Cerebellar cortex (tissue), 1 donor: ENCODE results near the gene PLCB2.

Experiments used
- DNase-seq: peaks from one replicate; pipeline ENCODE4 v3.0.0-alpha.2; 2015; ENCODE audit warnings: low spot score

The PLCB2 gene

DNA sequence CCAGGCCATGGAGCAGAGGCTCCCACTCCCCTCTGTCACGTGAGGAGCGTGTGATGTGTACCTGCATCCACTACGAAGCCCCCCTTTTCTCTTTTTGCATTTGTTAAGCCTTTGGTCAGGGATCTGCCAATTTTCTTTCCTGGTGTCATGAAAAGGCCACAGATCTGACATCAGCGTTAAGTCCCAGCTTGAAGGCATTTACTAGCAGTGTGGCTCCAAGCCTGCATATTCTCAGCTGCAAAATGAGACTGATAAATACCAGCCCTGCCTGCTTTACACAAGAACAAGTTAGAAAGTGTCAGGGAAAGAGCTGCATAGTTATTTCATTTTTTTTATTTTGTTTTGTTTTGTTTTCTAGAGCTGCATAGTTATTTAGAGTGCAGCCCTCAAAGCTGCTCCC is 22.6 kb downstream of the PLCB2 start:
- peak; percentile 48 for DNase-seq

DNA sequence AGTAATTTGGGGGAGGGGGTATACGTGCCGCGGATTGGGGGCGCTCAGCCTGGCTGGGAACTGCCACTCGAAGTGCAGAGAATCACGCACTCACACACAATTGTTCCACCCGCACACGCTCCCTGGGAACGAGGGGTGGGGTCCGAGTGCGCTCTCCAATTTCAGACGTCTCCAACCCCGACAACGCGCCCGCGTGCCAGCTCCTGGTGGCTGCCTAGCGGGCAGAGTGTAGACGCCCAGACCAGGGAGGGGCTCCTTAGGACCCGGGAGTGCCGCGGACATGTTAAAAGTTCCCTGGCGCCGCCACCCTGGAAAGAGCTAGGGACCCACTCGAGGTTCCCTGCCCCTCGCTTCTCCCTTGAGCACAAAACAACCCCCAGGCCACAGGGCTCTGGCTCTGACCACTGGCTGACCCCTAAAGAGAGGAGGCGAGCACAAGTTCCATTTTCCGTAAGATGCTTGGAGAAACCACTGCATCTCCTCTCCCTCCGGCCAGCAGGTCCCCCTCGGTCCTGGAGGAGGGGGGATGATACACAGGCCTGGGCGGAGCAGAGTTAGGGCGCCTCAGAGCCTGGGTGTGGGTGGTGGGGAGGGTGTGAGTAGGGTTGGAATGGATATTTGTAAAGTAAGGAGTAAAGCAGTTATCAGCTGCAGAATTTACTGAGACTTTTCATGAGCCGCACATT is 24.0 kb downstream of the PLCB2 start:
- no peak for DNase-seq

DNA sequence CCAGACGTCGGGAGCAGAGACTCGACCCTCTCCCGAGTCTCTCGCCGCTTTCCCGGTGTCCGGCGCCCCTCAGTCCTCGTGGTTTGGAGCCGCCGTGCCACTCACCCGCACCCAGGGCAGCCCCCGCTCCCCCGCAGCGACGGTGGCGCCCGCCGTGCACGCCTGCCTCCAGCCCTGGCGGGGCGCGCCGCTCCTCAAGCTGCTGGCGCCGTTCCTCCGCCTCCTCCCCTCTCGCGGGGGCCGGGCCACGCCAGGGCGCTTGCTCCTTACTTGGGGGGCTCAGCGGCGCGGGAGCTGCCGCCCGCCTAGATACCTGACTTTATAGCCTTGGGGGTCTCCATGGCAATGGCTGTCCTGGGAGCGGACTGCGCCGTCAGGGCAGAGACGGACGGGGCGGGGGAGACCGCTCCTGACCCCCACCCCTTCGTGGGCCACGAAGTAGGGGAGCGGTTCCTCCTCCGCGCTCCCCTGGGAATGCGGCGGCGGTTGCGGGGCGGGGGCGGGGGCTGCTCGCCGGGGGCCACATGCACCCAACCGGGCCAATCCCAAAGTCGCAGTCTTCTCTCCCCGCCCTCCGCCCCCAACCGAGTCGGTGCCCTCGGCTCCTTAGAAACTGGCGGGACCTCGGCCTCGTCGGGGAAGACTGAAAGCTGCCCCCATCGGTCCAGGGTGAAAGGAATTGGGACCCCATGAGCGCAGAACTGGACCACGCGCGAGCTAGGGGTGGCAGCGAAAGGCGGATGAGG is 24.7 kb downstream of the PLCB2 start, which contains the start of gene ANKRD63:
Gene ANKRD63 (minus strand): TSS at position 196 of the 746 bp plus-strand sequence. CDS start 478 bp downstream, outside the sequence.
- no peak for DNase-seq

DNA sequence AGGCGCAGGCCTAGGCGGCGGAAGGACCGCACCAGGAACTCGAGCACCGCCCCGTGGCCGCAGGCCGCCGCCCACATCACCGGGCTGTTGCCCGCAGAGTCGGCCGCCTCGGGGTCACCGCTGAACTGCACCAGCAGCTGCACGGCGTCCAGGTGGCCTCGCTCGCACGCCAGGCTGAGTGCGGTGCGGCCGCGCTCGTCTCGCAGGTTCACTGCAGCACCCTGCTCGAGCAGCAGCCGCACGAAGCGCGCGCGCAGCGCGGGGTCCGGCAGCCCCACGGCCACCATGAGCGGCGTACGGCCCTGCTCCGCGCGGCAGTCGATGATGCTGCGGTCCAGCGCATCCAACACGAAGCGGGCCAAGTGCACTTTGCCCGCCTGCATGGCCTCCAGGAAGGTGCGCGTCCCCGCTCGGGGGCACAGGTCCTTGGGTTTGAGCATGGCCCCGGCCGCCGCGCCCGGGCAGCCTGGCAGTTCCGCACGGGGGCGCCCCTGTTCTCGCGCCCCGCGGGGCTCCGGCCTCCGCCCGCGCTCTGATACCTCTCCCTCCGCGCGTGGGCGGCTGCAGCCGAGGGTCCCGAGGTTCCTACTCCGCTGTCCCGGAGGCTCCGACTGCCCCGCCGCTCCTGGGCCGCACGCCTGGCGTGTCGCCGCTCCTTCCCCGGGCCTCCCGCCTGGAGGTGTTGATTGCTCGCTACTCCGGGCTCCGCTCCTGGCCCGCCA is 25.4 kb downstream of the PLCB2 start:
- DNase-seq = no peak

DNA sequence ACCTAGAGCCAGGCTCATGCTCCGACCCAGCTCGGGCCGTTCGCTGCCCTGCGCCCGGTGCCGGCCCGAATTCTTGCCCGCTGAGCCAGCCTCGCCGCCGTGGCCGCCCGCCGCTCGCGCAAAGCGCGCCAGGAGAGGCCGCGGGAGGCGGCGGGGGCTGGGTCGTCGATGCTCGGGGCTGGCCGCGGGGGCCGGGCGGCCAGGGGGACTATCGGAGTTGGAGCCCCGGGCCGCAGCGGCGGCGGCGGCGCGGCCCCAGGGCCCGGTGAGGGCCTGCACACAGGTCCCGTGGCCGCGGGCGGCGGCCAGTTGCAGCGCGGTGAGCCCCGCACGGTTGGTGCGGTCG is 26.0 kb downstream of the PLCB2 start:
- no peak for DNase-seq

DNA sequence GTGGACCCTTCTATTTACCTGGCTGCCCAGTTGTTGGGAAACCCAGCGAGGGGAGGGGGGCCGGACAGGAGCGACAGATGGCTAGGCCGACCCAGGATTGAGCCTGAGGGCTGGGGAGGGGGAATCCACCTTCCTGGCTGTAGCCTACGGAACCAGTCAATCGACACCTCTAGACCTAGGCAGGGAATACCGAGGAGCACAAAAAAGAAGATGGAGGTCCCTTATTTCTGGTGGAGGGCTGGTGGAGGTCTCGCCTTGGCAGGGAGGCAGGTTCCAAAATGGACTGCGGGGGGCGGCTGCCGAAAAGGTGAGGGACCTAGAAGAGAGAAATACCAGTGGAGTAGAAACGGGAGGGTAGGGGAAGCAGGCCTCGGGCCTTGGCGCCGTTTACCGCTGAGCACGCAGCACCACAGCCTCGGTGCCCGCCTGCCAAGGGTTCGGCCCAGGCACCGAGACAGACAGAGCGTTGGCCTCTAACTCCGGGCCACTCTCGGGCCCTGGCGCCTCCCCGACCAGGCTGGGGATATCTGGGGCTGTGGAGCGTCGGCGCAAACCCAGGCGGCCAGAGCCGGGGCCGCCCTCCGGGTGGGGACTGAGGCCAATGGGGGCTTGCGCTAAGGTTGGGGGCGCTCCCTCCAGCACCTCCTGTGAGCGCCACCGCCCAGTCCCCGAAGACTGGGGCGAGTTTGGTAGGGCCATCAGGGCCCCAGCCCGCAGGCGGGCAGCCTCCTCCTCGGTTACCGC is 26.5 kb downstream of the PLCB2 start:
- DNase-seq = no peak

DNA sequence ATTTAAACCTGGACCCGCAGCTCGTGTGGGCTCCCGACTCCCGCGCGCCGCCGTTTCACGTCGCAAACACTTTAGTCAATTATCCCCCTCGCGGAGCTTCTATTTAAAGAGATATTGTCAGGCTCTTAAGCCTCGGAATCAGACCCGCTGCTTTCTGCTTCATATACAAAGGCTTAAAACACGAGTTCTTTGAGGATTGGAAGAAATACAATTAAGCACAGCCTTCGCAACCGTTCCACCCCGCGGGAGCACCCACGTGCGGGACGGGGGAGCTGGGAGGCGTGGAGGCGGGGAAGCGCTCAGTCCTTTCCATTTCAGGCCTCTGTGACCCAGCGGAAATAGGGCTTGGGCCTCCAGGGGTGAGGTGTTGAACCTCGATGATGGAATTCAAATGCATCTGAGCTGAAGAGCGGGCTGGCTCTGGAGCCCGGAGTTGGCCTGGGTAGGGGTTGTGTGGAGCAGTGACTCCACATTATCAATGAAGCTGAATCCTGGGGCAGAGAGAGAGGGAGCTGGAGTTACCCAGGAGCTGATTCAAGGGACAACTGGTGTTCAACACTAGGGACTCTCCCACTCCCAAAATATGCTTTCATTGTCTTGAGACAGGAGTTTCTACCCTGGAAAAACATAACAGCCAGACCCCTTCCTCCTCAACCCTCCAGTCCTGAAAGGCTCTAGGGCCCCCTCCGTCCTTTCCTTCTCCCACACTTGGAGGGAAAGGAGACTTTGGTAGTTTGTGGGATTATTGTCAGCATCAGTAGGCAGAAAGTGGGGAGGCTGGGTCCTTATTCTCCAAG is 27.3 kb downstream of the PLCB2 start:
- DNase-seq = no peak

DNA sequence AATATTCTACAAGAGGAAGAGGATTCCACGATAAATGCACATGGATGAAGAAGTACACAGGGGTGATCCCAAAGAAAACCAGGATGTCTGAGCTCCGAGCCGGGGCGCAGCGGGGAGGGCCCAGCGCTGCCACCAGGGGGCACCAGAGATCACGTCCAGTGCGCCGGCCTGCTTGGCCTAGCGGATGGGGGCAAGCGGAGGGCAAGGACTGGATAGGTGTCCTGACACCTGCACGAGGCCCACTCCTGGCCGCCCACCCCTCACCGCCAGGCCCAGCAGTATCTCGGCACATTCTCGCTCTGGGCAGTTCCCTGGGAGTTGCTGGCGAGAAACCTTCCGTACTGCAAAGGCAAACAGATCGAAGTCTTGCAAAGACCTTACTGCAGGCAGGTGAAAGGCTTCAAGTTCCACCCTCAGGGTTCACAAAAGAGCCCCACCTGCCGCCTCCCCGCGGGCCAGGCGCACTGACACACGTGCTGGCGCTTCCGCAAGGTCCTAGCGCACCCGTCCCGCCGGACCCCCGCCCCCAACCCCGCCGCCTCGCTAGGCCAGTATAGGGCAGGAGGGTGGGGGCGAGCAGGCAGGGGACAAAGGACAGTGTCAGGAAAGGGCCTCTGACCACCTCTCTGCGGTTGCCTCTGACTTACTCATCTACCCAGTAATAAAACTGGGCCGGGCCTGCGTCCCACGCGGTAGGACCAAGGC is 28.1 kb downstream of the PLCB2 start:
- peak; percentile 71 for DNase-seq

DNA sequence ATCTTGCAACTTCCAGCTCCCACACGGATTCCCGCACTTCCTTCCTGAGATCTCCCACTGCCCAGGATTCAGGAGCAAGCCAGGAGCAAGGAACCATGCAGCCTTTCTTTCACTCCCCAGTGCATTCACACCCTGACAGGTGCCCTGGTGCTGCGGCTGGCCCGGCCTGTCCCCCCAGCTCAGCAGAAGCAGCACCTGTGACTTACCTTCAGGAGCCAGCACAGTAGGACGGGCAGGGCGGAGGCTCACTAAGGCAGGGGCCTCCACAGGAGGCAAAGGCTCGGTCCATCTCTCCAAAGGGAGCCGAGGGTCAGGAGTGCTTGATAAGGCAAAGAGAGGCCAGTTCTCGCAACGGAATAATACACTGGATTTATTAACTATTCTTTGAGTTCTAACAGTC is 29.7 kb downstream of the PLCB2 start:
- no peak for DNase-seq

DNA sequence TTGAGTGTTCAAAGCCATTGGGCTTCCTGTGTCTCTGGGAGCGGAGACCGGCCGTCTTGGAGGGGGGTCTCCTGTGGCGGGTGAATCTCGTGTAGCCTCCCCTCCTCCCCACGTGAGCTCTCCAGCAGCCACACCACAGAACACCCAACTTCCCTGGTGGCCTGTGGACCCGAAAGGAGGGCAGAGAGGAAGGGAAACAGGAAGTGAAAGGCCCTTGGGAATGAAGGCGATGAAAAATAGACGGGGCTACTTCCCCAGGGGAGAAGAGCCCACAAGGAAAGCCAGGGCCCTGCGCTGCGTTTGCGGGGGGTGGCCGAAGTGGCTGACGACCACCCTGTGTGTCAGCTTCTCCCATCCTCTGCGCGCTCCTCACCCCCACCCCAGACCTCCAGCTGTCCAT is 30.3 kb downstream of the PLCB2 start:
- DNase-seq = no peak

DNA sequence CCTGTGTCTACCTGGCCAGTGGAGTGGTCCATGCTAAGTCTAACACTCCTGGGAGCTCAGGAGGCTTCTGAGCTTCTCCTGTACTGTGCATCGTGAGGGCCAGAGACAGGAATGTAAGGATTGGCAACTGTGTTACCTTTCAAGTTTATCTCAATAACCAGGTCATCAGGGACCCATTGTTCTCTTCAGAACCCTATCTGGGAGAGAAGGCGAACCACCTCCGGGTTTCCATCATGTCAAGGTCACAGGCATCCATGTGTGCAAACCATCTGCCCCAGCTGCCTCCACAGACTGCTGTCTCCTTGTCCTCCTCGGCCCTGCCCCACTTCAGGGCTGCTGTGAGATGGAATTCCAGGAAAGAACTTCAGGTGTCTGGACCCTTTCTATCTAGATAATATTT is 30.8 kb downstream of the PLCB2 start:
- no peak for DNase-seq

DNA sequence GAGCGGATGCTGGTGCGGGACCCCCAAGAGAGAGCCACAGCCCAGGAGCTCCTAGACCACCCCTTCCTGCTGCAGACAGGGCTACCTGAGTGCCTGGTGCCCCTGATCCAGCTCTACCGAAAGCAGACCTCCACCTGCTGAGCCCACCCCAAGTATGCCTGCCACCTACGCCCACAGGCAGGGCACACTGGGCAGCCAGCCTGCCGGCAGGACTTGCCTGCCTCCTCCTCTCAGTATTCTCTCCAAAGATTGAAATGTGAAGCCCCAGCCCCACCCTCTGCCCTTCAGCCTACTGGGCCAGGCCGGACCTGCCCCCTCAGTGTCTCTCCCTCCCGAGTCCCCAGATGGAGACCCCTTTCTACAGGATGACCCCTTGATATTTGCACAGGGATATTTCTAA is 31.8 kb downstream of the PLCB2 start:
- no peak for DNase-seq

DNA sequence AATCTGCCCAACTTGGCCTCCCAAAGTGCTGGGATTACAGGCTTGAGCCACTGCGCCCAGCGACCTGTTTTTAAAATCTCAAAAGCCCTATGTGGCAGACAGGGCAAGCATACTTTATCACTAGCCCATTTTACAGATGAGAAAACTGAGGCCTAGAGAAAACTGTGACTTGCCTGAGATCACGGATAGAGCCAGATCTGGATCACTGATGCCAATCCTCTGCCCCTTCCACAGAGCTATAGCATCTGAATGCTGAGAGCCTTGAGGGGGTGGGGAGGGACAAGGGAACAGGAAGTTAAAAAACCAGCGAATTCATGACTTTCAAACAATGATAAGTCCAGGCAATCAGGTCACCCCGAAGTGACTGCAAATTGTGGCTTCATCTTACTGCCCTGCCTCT is 32.2 kb downstream of the PLCB2 start:
- no peak for DNase-seq

DNA sequence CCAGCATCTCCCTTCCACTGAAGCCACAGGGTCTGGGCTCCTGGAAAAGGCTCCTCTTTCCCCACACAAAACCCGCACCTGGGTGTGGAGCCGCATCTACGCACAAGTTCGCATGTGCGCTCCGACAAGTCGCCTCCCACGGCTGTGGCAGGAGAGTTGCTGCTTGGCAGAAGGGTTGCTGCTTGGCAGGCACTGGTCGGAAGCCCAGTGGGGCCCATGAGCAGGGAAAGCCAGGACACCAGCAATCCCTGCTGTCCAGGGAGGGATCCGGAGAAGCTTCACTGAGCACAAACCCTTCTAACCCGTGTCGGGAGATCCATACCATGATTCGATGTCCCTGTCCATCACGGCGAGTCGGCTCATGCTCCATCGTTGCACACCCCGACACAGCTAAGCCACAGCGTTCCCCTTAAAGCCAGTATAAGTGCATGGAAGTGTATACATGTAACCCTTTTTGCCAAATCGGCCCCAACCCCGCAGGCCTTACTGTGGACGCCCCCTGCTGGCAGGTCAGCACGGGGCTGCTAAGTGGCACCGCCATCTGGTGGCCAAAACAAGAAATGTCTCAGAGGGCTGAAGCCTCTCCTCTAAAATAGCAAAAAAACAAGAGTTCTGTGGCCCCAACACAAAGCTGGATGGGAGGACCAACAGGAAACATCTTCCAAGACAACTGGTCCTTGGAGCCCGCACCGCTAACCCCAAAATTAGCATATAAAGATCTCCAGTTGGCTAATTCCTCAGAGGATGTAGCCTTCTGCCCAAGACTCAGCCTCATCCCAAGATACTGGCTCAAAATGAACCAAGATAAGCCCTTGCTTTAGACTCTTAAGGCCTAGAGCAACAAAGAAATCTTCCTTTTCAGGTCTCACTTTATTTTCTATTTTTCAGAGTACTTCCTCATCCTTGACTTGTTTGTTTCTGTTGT is 33.1 kb downstream of the PLCB2 start:
- DNase-seq = peak; percentile 85

DNA sequence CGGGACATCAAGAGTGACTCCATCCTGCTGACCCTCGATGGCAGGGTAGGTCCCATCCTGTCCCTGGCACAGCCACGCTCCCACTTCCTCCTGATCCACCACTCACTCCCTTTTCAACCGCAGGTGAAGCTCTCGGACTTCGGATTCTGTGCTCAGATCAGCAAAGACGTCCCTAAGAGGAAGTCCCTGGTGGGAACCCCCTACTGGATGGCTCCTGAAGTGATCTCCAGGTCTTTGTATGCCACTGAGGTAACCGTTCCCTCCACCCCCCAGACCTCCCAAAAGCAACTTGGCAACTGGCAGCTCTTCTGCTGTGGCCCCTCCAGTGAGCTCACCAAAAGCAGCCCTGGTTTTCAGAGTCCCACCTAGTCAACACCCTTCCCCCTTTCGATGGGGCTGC is 34.3 kb downstream of the PLCB2 start:
- no peak for DNase-seq

DNA sequence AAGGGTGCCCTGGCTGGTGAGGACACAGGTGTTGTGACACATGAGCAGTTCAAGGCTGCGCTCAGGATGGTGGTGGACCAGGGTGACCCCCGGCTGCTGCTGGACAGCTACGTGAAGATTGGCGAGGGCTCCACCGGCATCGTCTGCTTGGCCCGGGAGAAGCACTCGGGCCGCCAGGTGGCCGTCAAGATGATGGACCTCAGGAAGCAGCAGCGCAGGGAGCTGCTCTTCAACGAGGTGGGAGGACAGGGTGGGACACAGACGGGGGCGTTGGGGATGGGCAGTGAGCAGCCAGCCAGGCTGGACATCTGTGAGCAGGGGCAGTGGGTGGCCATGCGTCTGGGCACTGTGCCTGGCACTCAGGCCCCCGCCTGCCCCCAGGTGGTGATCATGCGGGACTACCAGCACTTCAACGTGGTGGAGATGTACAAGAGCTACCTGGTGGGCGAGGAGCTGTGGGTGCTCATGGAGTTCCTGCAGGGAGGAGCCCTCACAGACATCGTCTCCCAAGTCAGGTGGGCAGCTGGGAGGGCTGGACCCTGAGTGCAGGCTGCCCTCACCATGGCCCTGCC is 35.2 kb downstream of the PLCB2 start:
- no peak for DNase-seq

DNA sequence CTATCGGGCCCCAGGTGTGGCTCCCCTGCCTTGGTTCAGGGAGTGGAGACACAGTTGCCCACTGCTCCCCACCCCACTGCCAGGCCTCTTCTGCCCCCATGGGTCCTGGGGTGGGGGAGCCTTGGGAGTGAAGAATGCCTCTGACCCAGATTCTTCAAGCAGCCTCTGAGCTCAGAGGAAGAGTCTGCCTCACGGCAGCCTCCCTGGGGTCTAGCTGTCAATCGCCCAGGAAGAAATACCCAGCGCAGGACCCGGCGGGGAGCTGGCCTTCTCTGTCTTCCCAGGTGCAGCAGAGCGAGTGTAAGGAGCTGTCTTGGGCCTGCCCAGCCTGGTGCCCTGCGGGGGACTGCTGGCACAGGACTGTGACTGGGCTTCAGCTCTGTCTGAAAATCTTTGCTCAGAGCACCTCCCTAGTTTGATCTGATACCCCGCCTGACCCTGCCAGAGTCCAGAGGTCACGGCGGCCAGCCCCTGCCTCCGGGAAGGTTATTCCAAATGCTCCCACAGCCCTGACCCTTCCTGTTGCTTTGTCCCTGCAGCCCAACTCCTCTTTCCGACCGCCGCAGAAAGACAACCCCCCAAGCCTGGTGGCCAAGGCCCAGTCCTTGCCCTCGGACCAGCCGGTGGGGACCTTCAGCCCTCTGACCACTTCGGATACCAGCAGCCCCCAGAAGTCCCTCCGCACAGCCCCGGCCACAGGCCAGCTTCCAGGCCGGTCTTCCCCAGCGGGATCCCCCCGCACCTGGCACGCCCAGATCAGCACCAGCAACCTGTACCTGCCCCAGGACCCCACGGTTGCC is 35.9 kb downstream of the PLCB2 start:
- no peak for DNase-seq

DNA sequence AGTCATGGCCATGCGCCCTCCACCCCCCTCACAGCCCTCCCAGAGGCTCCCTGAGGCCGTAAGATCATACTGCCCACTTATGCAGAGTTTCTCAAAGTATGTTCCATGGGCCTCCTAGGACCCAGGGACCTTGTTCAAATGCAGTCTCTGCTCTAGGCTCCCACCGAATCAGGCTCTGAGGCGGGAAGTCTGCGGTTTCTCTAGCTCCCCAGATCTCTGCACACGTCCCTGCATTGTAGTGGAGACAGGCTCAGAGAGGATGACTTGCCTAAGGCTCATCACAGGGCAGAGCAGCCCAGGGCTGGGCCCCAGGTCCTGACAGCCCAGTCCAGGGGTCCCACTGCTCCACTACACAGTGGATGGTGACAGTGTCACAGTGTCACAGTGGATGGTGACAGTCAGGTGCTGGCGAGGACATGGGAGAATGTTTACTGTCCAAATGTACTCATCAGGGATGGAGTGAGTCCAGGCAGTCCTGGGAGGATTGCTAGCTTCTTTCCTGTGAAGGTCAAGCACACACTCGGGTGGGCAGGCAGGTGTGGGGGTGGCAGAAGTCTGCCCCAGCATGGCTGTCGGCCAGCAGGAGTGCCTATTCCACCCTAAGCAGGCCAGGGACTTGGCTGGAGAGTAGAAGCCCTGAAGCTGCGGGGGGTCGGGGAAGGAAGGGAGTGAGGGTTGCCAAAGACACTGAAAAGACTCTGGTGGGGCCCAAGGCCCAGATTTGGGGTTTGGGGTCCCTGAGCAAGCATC is 37.3 kb downstream of the PLCB2 start:
- DNase-seq = no peak
